HEK293 (cell line): ENCODE data around the gene SH3BGR.
A peak's percentile ranks its signal among the peaks of the same experiment; 100 is the strongest.

Experiments
- GLI2 ChIP-seq: fragments of 450-650 bp; formaldehyde crosslinking; IDR thresholded peaks from 2 replicates; pipeline ENCODE4; 2017; ENCODE audit warnings: missing biosample characterization, missing genetic modification characterization, low read depth, borderline replicate concordance
- SP7 ChIP-seq: fragments of 450-650 bp; formaldehyde crosslinking; IDR thresholded peaks from 2 replicates; pipeline ENCODE4 v1.5.1; 2016; ENCODE audit warnings: missing biosample characterization, missing genetic modification characterization
- ZBTB21 ChIP-seq: fragments of 450-650 bp; formaldehyde crosslinking; IDR thresholded peaks from 2 replicates; pipeline ENCODE4 v1.5.1; 2017; ENCODE audit warnings: missing biosample characterization, missing genetic modification characterization
- ZBTB8A ChIP-seq: fragments of 450-650 bp; formaldehyde crosslinking; IDR thresholded peaks from 2 replicates; pipeline ENCODE4 v1.5.1; 2016; ENCODE audit warnings: missing biosample characterization, missing genetic modification characterization
- ZNF132 ChIP-seq: fragments of 450-650 bp; formaldehyde crosslinking; IDR thresholded peaks from 2 replicates; pipeline ENCODE4 v1.5.1; 2017; ENCODE audit warnings: missing biosample characterization, missing genetic modification characterization, borderline replicate concordance
- ZNF184 ChIP-seq: fragments of 450-650 bp; IDR thresholded peaks from 2 replicates; pipeline ENCODE4 v1.5.1; 2018; ENCODE audit warnings: missing biosample characterization, mild to moderate bottlenecking, missing genetic modification characterization
- ZNF266 ChIP-seq: fragments of 450-650 bp; formaldehyde crosslinking; IDR thresholded peaks from 2 replicates; pipeline ENCODE4 v1.5.1; 2016; ENCODE audit warnings: missing biosample characterization, missing genetic modification characterization, low read depth
- ZNF324 ChIP-seq: fragments of 450-650 bp; formaldehyde crosslinking; IDR thresholded peaks from 2 replicates; pipeline ENCODE4 v1.5.1; 2016; ENCODE audit warnings: missing biosample characterization, missing genetic modification characterization
- ZNF555 ChIP-seq: fragments of 450-650 bp; formaldehyde crosslinking; conservative IDR thresholded peaks from 2 replicates; pipeline ENCODE4 v1.5.1; 2017; ENCODE audit warnings: missing biosample characterization, mild to moderate bottlenecking, missing genetic modification characterization, inconsistent platforms
- ZNF558 ChIP-seq: fragments of 450-650 bp; formaldehyde crosslinking; IDR thresholded peaks from 2 replicates; pipeline ENCODE4 v1.5.1; 2016; ENCODE audit warnings: missing biosample characterization, missing genetic modification characterization
- ZNF621 ChIP-seq: fragments of 450-650 bp; formaldehyde crosslinking; IDR thresholded peaks from 2 replicates; pipeline ENCODE4 v1.5.1; 2017; ENCODE audit warnings: missing biosample characterization, missing genetic modification characterization
- ZNF664 ChIP-seq: fragments of 450-650 bp; formaldehyde crosslinking; IDR thresholded peaks from 2 replicates; pipeline ENCODE4 v1.5.1; 2016; ENCODE audit warnings: missing biosample characterization, missing genetic modification characterization
- TF ChIP-seq, protein P1 (sequence below): fragments of 450-650 bp; formaldehyde crosslinking; IDR thresholded peaks from 2 replicates; pipeline ENCODE4 v1.5.1; 2016; ENCODE audit warnings: missing biosample characterization, missing genetic modification characterization
- TF ChIP-seq, protein P2 (sequence below): fragments of 450-650 bp; formaldehyde crosslinking; IDR thresholded peaks from 2 replicates; pipeline ENCODE4 v1.5.1; 2016; ENCODE audit warnings: missing biosample characterization, missing genetic modification characterization, borderline replicate concordance
- TF ChIP-seq, protein P3 (sequence below): fragments of 450-650 bp; formaldehyde crosslinking; IDR thresholded peaks from 2 replicates; pipeline ENCODE4 v1.5.1; 2016; ENCODE audit warnings: missing biosample characterization, missing genetic modification characterization
- TF ChIP-seq, protein P4 (sequence below): fragments of 450-650 bp; formaldehyde crosslinking; IDR thresholded peaks from 2 replicates; pipeline ENCODE4 v1.5.1; 2016; ENCODE audit warnings: missing biosample characterization, missing genetic modification characterization
- TF ChIP-seq, protein P5 (sequence below): IDR thresholded peaks from 2 replicates; pipeline ENCODE4 v1.6.1; 2011; ENCODE audit warnings: mild to moderate bottlenecking, low read depth, low read length, borderline replicate concordance
- TF ChIP-seq, protein P6 (sequence below): fragments of 450-650 bp; formaldehyde crosslinking; IDR thresholded peaks from 2 replicates; pipeline ENCODE4 v1.5.1; 2016; ENCODE audit warnings: missing biosample characterization, missing genetic modification characterization
- TF ChIP-seq, protein P7 (sequence below): fragments of 450-650 bp; formaldehyde crosslinking; IDR thresholded peaks from 2 replicates; pipeline ENCODE4 v1.5.1; 2016; ENCODE audit warnings: missing biosample characterization, missing genetic modification characterization
- TF ChIP-seq, protein P8 (sequence below): fragments of 450-650 bp; formaldehyde crosslinking; IDR thresholded peaks from 2 replicates; pipeline ENCODE4 v1.5.1; 2016; ENCODE audit warnings: missing biosample characterization, missing genetic modification characterization
- TF ChIP-seq, protein P9 (sequence below): fragments of 450-650 bp; formaldehyde crosslinking; IDR thresholded peaks from 2 replicates; pipeline ENCODE4 v1.5.1; 2016; ENCODE audit warnings: missing biosample characterization, missing genetic modification characterization

Gene SH3BGR

DNA sequence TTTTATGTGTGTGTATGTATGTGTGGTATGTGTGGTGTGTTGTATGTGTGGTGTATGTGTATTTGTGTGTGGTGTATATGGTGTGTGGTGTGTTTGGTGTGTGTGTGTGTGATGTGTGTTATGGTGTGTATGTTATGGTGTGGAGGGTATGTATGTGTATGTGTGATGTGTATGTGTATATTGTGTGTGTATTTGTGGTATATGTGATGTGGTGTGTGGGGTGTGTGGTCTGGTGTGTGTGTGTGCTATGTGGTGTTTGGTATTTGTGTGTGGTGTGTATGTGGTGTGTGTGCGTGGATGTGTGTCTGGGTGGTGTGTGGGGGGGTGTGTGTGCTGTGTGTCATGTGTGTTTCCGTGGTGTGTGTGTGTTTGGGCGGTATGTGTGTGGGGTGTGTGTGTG is 59.3 kb downstream of the SH3BGR start (continued):
- TF ChIP-seq, protein P1, sequence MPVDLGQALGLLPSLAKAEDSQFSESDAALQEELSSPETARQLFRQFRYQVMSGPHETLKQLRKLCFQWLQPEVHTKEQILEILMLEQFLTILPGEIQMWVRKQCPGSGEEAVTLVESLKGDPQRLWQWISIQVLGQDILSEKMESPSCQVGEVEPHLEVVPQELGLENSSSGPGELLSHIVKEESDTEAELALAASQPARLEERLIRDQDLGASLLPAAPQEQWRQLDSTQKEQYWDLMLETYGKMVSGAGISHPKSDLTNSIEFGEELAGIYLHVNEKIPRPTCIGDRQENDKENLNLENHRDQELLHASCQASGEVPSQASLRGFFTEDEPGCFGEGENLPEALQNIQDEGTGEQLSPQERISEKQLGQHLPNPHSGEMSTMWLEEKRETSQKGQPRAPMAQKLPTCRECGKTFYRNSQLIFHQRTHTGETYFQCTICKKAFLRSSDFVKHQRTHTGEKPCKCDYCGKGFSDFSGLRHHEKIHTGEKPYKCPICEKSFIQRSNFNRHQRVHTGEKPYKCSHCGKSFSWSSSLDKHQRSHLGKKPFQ, result no peak
- TF ChIP-seq ZNF324 (tag by site-specific recombination), result no peak
- TF ChIP-seq, protein P2, sequence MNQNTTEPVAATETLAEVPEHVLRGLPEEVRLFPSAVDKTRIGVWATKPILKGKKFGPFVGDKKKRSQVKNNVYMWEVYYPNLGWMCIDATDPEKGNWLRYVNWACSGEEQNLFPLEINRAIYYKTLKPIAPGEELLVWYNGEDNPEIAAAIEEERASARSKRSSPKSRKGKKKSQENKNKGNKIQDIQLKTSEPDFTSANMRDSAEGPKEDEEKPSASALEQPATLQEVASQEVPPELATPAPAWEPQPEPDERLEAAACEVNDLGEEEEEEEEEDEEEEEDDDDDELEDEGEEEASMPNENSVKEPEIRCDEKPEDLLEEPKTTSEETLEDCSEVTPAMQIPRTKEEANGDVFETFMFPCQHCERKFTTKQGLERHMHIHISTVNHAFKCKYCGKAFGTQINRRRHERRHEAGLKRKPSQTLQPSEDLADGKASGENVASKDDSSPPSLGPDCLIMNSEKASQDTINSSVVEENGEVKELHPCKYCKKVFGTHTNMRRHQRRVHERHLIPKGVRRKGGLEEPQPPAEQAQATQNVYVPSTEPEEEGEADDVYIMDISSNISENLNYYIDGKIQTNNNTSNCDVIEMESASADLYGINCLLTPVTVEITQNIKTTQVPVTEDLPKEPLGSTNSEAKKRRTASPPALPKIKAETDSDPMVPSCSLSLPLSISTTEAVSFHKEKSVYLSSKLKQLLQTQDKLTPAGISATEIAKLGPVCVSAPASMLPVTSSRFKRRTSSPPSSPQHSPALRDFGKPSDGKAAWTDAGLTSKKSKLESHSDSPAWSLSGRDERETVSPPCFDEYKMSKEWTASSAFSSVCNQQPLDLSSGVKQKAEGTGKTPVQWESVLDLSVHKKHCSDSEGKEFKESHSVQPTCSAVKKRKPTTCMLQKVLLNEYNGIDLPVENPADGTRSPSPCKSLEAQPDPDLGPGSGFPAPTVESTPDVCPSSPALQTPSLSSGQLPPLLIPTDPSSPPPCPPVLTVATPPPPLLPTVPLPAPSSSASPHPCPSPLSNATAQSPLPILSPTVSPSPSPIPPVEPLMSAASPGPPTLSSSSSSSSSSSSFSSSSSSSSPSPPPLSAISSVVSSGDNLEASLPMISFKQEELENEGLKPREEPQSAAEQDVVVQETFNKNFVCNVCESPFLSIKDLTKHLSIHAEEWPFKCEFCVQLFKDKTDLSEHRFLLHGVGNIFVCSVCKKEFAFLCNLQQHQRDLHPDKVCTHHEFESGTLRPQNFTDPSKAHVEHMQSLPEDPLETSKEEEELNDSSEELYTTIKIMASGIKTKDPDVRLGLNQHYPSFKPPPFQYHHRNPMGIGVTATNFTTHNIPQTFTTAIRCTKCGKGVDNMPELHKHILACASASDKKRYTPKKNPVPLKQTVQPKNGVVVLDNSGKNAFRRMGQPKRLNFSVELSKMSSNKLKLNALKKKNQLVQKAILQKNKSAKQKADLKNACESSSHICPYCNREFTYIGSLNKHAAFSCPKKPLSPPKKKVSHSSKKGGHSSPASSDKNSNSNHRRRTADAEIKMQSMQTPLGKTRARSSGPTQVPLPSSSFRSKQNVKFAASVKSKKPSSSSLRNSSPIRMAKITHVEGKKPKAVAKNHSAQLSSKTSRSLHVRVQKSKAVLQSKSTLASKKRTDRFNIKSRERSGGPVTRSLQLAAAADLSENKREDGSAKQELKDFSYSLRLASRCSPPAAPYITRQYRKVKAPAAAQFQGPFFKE (tag by site-specific recombination), result no peak
- TF ChIP-seq ZBTB21 (tag by site-specific recombination), result no peak
- TF ChIP-seq, protein P3, sequence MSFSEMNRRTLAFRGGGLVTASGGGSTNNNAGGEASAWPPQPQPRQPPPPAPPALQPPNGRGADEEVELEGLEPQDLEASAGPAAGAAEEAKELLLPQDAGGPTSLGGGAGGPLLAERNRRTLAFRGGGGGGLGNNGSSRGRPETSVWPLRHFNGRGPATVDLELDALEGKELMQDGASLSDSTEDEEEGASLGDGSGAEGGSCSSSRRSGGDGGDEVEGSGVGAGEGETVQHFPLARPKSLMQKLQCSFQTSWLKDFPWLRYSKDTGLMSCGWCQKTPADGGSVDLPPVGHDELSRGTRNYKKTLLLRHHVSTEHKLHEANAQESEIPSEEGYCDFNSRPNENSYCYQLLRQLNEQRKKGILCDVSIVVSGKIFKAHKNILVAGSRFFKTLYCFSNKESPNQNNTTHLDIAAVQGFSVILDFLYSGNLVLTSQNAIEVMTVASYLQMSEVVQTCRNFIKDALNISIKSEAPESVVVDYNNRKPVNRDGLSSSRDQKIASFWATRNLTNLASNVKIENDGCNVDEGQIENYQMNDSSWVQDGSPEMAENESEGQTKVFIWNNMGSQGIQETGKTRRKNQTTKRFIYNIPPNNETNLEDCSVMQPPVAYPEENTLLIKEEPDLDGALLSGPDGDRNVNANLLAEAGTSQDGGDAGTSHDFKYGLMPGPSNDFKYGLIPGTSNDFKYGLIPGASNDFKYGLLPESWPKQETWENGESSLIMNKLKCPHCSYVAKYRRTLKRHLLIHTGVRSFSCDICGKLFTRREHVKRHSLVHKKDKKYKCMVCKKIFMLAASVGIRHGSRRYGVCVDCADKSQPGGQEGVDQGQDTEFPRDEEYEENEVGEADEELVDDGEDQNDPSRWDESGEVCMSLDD (tag by site-specific recombination), result no peak
- TF ChIP-seq ZNF132 (tag by site-specific recombination), result no peak
- no peak for TF ChIP-seq ZNF555
- TF ChIP-seq, protein P4, sequence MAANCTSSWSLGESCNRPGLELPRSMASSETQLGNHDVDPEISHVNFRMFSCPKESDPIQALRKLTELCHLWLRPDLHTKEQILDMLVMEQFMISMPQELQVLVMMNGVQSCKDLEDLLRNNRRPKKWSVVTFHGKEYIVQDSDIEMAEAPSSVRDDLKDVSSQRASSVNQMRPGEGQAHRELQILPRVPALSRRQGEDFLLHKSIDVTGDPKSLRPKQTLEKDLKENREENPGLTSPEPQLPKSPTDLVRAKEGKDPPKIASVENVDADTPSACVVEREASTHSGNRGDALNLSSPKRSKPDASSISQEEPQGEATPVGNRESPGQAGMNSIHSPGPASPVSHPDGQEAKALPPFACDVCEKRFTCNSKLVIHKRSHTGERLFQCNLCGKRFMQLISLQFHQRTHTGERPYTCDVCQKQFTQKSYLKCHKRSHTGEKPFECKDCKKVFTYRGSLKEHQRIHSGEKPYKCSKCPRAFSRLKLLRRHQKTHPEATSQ, result peak; percentile 77; the same call in 1 of the 2 replicates
- TF ChIP-seq, protein P5, sequence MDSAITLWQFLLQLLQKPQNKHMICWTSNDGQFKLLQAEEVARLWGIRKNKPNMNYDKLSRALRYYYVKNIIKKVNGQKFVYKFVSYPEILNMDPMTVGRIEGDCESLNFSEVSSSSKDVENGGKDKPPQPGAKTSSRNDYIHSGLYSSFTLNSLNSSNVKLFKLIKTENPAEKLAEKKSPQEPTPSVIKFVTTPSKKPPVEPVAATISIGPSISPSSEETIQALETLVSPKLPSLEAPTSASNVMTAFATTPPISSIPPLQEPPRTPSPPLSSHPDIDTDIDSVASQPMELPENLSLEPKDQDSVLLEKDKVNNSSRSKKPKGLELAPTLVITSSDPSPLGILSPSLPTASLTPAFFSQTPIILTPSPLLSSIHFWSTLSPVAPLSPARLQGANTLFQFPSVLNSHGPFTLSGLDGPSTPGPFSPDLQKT, result no peak
- TF ChIP-seq SP7, result no peak
- no peak for TF ChIP-seq GLI2 (tag by site-specific recombination)
- TF ChIP-seq, protein P6, sequence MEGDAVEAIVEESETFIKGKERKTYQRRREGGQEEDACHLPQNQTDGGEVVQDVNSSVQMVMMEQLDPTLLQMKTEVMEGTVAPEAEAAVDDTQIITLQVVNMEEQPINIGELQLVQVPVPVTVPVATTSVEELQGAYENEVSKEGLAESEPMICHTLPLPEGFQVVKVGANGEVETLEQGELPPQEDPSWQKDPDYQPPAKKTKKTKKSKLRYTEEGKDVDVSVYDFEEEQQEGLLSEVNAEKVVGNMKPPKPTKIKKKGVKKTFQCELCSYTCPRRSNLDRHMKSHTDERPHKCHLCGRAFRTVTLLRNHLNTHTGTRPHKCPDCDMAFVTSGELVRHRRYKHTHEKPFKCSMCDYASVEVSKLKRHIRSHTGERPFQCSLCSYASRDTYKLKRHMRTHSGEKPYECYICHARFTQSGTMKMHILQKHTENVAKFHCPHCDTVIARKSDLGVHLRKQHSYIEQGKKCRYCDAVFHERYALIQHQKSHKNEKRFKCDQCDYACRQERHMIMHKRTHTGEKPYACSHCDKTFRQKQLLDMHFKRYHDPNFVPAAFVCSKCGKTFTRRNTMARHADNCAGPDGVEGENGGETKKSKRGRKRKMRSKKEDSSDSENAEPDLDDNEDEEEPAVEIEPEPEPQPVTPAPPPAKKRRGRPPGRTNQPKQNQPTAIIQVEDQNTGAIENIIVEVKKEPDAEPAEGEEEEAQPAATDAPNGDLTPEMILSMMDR (tag by site-specific recombination), result no peak
- TF ChIP-seq, protein P7, sequence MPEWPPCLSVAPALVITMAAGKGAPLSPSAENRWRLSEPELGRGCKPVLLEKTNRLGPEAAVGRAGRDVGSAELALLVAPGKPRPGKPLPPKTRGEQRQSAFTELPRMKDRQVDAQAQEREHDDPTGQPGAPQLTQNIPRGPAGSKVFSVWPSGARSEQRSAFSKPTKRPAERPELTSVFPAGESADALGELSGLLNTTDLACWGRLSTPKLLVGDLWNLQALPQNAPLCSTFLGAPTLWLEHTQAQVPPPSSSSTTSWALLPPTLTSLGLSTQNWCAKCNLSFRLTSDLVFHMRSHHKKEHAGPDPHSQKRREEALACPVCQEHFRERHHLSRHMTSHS (tag by site-specific recombination), result no peak
- TF ChIP-seq ZNF266 (tag by site-specific recombination), result peak; percentile 24; the same call in 1 of the 2 replicates
- no peak for TF ChIP-seq ZNF664
- no peak for TF ChIP-seq ZNF184
- no peak for TF ChIP-seq ZBTB8A (tag by site-specific recombination)
- TF ChIP-seq, protein P8, sequence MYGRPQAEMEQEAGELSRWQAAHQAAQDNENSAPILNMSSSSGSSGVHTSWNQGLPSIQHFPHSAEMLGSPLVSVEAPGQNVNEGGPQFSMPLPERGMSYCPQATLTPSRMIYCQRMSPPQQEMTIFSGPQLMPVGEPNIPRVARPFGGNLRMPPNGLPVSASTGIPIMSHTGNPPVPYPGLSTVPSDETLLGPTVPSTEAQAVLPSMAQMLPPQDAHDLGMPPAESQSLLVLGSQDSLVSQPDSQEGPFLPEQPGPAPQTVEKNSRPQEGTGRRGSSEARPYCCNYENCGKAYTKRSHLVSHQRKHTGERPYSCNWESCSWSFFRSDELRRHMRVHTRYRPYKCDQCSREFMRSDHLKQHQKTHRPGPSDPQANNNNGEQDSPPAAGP (tag by site-specific recombination), result no peak
- no peak for TF ChIP-seq ZNF621 (tag by site-specific recombination)
- no peak for TF ChIP-seq ZNF558 (tag by site-specific recombination)
- TF ChIP-seq, protein P9, sequence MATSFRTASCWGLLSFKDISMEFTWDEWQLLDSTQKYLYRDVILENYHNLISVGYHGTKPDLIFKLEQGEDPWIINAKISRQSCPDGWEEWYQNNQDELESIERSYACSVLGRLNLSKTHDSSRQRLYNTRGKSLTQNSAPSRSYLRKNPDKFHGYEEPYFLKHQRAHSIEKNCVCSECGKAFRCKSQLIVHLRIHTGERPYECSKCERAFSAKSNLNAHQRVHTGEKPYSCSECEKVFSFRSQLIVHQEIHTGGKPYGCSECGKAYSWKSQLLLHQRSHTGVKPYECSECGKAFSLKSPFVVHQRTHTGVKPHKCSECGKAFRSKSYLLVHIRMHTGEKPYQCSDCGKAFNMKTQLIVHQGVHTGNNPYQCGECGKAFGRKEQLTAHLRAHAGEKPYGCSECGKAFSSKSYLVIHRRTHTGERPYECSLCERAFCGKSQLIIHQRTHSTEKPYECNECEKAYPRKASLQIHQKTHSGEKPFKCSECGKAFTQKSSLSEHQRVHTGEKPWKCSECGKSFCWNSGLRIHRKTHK (tag by site-specific recombination), result no peak
